Measurements from ENCODE around the gene ATP2C2.
"Not testable (repeated sequence)": the region's sequence is repeated elsewhere in the genome, so short reads cannot be mapped to it uniquely, and the experiment has no call there.

The ATP2C2 gene

GRCh38 chr16:84332975-84333684 is 35.2 kb upstream of the ATP2C2 start:
- H3K4me1 ChIP-seq (ENCODE audit: low read length): no peaks in the 10 kb centered on the region
- H3F3A ChIP-seq (ENCODE audit: insufficient read depth, low read length): no peaks in the 10 kb centered on the region
- H3K4me2 ChIP-seq (ENCODE audit: low read depth, low read length): no peak overlapping the region
- peaks cover 23% of the 10 kb centered on the region for H3K27me3 ChIP-seq (replicated peaks; ENCODE audit: insufficient read depth, low read length)
- no peak overlapping the region for H3K27ac ChIP-seq (ENCODE audit: low read length)
- H3K9me2 ChIP-seq (replicated peaks; ENCODE audit: insufficient read depth, low read length): no peaks in the 10 kb centered on the region
- H3K79me2 ChIP-seq (ENCODE audit: low read length): no peaks in the 10 kb centered on the region
- no peak overlapping the region for H2AFZ ChIP-seq (ENCODE audit: low read length)
- no peaks in the 10 kb centered on the region for H4K20me1 ChIP-seq (ENCODE audit: insufficient read depth, low read length)
- no peak overlapping the region for H3K4me3 ChIP-seq (ENCODE audit: low read length)
- no peaks in the 10 kb centered on the region for H3K36me3 ChIP-seq (replicated peaks; ENCODE audit: insufficient read depth, low read length)
- no peaks in the 10 kb centered on the region for H3K9me3 ChIP-seq (replicated peaks; ENCODE audit: insufficient read depth, low read length)
- TF ChIP-seq CTCF (IDR thresholded peaks at IDR 0.05; ENCODE audit: low read length): no peak
- no peak for TF ChIP-seq EZH2phosphoT487 (IDR thresholded peaks at IDR 0.05; ENCODE audit: low read length)
- no peak for TF ChIP-seq EZH2 (optimal IDR thresholded peaks at IDR 0.05; ENCODE audit: low read depth, low read length)
- no peak for DNase-seq
- no peak overlapping the region for H3K9ac ChIP-seq (ENCODE audit: low read length)

- H4K20me1 ChIP-seq (ENCODE audit: insufficient read depth, low read length): no peaks in the 10 kb centered on the region
- DNase-seq: no peak
- no peak overlapping the region for H3K9ac ChIP-seq (ENCODE audit: low read length)
- no peaks in the 10 kb centered on the region for H3K79me2 ChIP-seq (ENCODE audit: low read length)
- H3K9me3 ChIP-seq (replicated peaks; ENCODE audit: insufficient read depth, low read length): no peaks in the 10 kb centered on the region
- no peak overlapping the region for H3K27ac ChIP-seq (ENCODE audit: low read length)
- no peaks in the 10 kb centered on the region for H3K9me2 ChIP-seq (replicated peaks; ENCODE audit: insufficient read depth, low read length)
- no peak overlapping the region for H3K4me3 ChIP-seq (ENCODE audit: low read length)
- H3K36me3 ChIP-seq (replicated peaks; ENCODE audit: insufficient read depth, low read length): no peaks in the 10 kb centered on the region
- peaks cover 19% of the 10 kb centered on the region for H3K27me3 ChIP-seq (replicated peaks; ENCODE audit: insufficient read depth, low read length)
- H3K4me2 ChIP-seq (ENCODE audit: low read depth, low read length): no peak overlapping the region
- H3F3A ChIP-seq (ENCODE audit: insufficient read depth, low read length): no peaks in the 10 kb centered on the region
- no peak overlapping the region for H2AFZ ChIP-seq (ENCODE audit: low read length)
- TF ChIP-seq EZH2phosphoT487 (IDR thresholded peaks at IDR 0.05; ENCODE audit: low read length): no peak
- no peak for TF ChIP-seq CTCF (IDR thresholded peaks at IDR 0.05; ENCODE audit: low read length)
- H3K4me1 ChIP-seq (ENCODE audit: low read length): no peaks in the 10 kb centered on the region
Observed at GRCh38 chr16:84334058-84334457, 34.3 kb upstream of the ATP2C2 start.

GRCh38 chr16:84334482-84334881 is 33.9 kb upstream of the ATP2C2 start:
- Histone ChIP-seq H3K9me2 (replicated peaks; ENCODE audit: insufficient read depth, low read length) (no peaks in the 10 kb centered on the region), H3K4me1 (ENCODE audit: low read length) (no peaks in the 10 kb centered on the region), H3K4me3 (ENCODE audit: low read length) (no peak overlapping the region), H2AFZ (ENCODE audit: low read length) (no peak overlapping the region), H3K36me3 (replicated peaks; ENCODE audit: insufficient read depth, low read length) (no peaks in the 10 kb centered on the region), H3K27ac (ENCODE audit: low read length) (no peak overlapping the region), H3K79me2 (ENCODE audit: low read length) (no peaks in the 10 kb centered on the region), H3K9me3 (replicated peaks; ENCODE audit: insufficient read depth, low read length) (no peaks in the 10 kb centered on the region), H3K27me3 (replicated peaks; ENCODE audit: insufficient read depth, low read length) (peaks cover 15% of the 10 kb centered on the region), H4K20me1 (ENCODE audit: insufficient read depth, low read length) (no peaks in the 10 kb centered on the region), H3K9ac (ENCODE audit: low read length) (no peak overlapping the region), H3F3A (ENCODE audit: insufficient read depth, low read length) (no peaks in the 10 kb centered on the region), H3K4me2 (ENCODE audit: low read depth, low read length) (no peak overlapping the region)
- DNase-seq: no peak
- TF ChIP-seq EZH2phosphoT487 (IDR thresholded peaks at IDR 0.05; ENCODE audit: low read length) (no peak), CTCF (IDR thresholded peaks at IDR 0.05; ENCODE audit: low read length) (no peak), EZH2 (optimal IDR thresholded peaks at IDR 0.05; ENCODE audit: low read depth, low read length) (no peak)

GRCh38 chr16:84337236-84337635 is 31.1 kb upstream of the ATP2C2 start:
- not testable (repeated sequence) for H3K9ac ChIP-seq (ENCODE audit: low read length); H3F3A ChIP-seq (ENCODE audit: insufficient read depth, low read length); H4K20me1 ChIP-seq (ENCODE audit: insufficient read depth, low read length); H3K4me3 ChIP-seq (ENCODE audit: low read length); H3K9me3 ChIP-seq (replicated peaks; ENCODE audit: insufficient read depth, low read length); DNase-seq; H3K36me3 ChIP-seq (replicated peaks; ENCODE audit: insufficient read depth, low read length); H3K9me2 ChIP-seq (replicated peaks; ENCODE audit: insufficient read depth, low read length); H3K4me2 ChIP-seq (ENCODE audit: low read depth, low read length); H2AFZ ChIP-seq (ENCODE audit: low read length); H3K4me1 ChIP-seq (ENCODE audit: low read length); H3K79me2 ChIP-seq (ENCODE audit: low read length); H3K27ac ChIP-seq (ENCODE audit: low read length)
- peaks cover 17% of the 10 kb centered on the region; the same call in 1 of the 2 replicates for H3K27me3 ChIP-seq (replicated peaks; ENCODE audit: insufficient read depth, low read length)
